GM10847 (cell line): Measurements from ENCODE around the gene ARHGAP27.

ENCODE experiments used
- POLR2A ChIP-seq: IDR thresholded peaks from 2 replicates; pipeline ENCODE4 v1.6.1; 2011; ENCODE audit not compliant: insufficient read length; ENCODE audit errors: extremely low read depth

Gene ARHGAP27

GRCh38 chr17:45382226-45382625, 50.4 kb downstream of the ARHGAP27 start:
- TF ChIP-seq POLR2A: no peak

- TF ChIP-seq POLR2A: no peak
Observed at GRCh38 chr17:45380991-45381390, 51.7 kb downstream of the ARHGAP27 start.

- no peak for TF ChIP-seq POLR2A
Observed at GRCh38 chr17:45380046-45380765, 52.5 kb downstream of the ARHGAP27 start.

- no peak for TF ChIP-seq POLR2A
Observed at GRCh38 chr17:45377401-45377800, 55.3 kb downstream of the ARHGAP27 start.

- TF ChIP-seq POLR2A: no peak
Observed at GRCh38 chr17:45376171-45377005, 56.3 kb downstream of the ARHGAP27 start.

GRCh38 chr17:45374501-45374900, 58.2 kb downstream of the ARHGAP27 start:
- no peak for TF ChIP-seq POLR2A

GRCh38 chr17:45372325-45372869, 60.3 kb downstream of the ARHGAP27 start:
- TF ChIP-seq POLR2A: no peak

GRCh38 chr17:45371414-45372324, 61.0 kb downstream of the ARHGAP27 start:
- no peak for TF ChIP-seq POLR2A

- TF ChIP-seq POLR2A: no peak
Observed at GRCh38 chr17:45370949-45371413, 61.7 kb downstream of the ARHGAP27 start.

- no peak for TF ChIP-seq POLR2A
Observed at GRCh38 chr17:45369421-45369820, 63.2 kb downstream of the ARHGAP27 start.

GRCh38 chr17:45368651-45369050, 64.0 kb downstream of the ARHGAP27 start:
- no peak for TF ChIP-seq POLR2A

GRCh38 chr17:45367216-45367615, 65.5 kb downstream of the ARHGAP27 start:
- no peak for TF ChIP-seq POLR2A

- TF ChIP-seq POLR2A: no peak
Observed at GRCh38 chr17:45366691-45367090, 66.0 kb downstream of the ARHGAP27 start.

GRCh38 chr17:45366049-45366448, 66.6 kb downstream of the ARHGAP27 start:
- TF ChIP-seq POLR2A: no peak
